ENCODE data around the gene PRKAB1.
"Not testable (repeated sequence)": the region's sequence is repeated elsewhere in the genome, so short reads cannot be mapped to it uniquely, and the experiment has no call there.

Gene PRKAB1

GRCh38 chr12:119642986-119643385, 24.9 kb upstream of the PRKAB1 start:
- TF ChIP-seq CTCF (IDR thresholded peaks at IDR 0.05): no peak
- Histone ChIP-seq H3K36me3 (no peaks in the 10 kb centered on the region), H3K9me3 (no peaks in the 10 kb centered on the region), H3K27me3 (peaks cover 4% of the 10 kb centered on the region), H3K4me3 (ENCODE audit: low read depth in 1 of 2, low read length in 1 of 2) (no peak overlapping the region), H3K27ac (no peak overlapping the region), H3K4me1 (ENCODE audit: control insufficient read depth in 1 of 2, insufficient read depth in 1 of 2, low read depth in 1 of 2, low read length in 1 of 2) (no peaks in the 10 kb centered on the region)

GRCh38 chr12:119644930-119645329, 23.0 kb upstream of the PRKAB1 start:
- Histone ChIP-seq H3K36me3 (no peaks in the 10 kb centered on the region), H3K27me3 (peaks cover 3% of the 10 kb centered on the region), H3K4me3 (ENCODE audit: low read depth in 1 of 2, low read length in 1 of 2) (no peak overlapping the region), H3K27ac (no peak overlapping the region), H3K4me1 (ENCODE audit: control insufficient read depth in 1 of 2, insufficient read depth in 1 of 2, low read depth in 1 of 2, low read length in 1 of 2) (no peaks in the 10 kb centered on the region), H3K9me3 (no peaks in the 10 kb centered on the region)
- TF ChIP-seq CTCF (IDR thresholded peaks at IDR 0.05): no peak

GRCh38 chr12:119645535-119646059, 22.3 kb upstream of the PRKAB1 start:
- H3K9me3 ChIP-seq: no peaks in the 10 kb centered on the region
- no peaks in the 10 kb centered on the region for H3K4me1 ChIP-seq (ENCODE audit: control insufficient read depth in 1 of 2, insufficient read depth in 1 of 2, low read depth in 1 of 2, low read length in 1 of 2)
- H3K36me3 ChIP-seq: no peaks in the 10 kb centered on the region
- no peak overlapping the region for H3K4me3 ChIP-seq (ENCODE audit: low read depth in 1 of 2, low read length in 1 of 2)
- no peak overlapping the region for H3K27ac ChIP-seq
- TF ChIP-seq CTCF (IDR thresholded peaks at IDR 0.05): no peak
- peaks cover 3% of the 10 kb centered on the region for H3K27me3 ChIP-seq

- no peaks in the 10 kb centered on the region for H3K9me3 ChIP-seq
- no peaks in the 10 kb centered on the region for H3K27me3 ChIP-seq
- TF ChIP-seq CTCF (IDR thresholded peaks at IDR 0.05): peak; percentile 50
- no peaks in the 10 kb centered on the region for H3K36me3 ChIP-seq
- no peaks in the 10 kb centered on the region for H3K4me1 ChIP-seq (ENCODE audit: control insufficient read depth in 1 of 2, insufficient read depth in 1 of 2, low read depth in 1 of 2, low read length in 1 of 2)
- no peak overlapping the region for H3K27ac ChIP-seq
- H3K4me3 ChIP-seq (ENCODE audit: low read depth in 1 of 2, low read length in 1 of 2): no peak overlapping the region
Measured at GRCh38 chr12:119649202-119649808, 18.6 kb upstream of the PRKAB1 start.

- Histone ChIP-seq H3K4me1 (ENCODE audit: control insufficient read depth in 1 of 2, insufficient read depth in 1 of 2, low read depth in 1 of 2, low read length in 1 of 2) (no peaks in the 10 kb centered on the region), H3K36me3 (no peaks in the 10 kb centered on the region), H3K4me3 (ENCODE audit: low read depth in 1 of 2, low read length in 1 of 2) (no peak overlapping the region), H3K27ac (no peak overlapping the region), H3K27me3 (no peaks in the 10 kb centered on the region), H3K9me3 (no peaks in the 10 kb centered on the region)
- TF ChIP-seq CTCF (IDR thresholded peaks at IDR 0.05): no peak
Measured at GRCh38 chr12:119652665-119653064, 15.3 kb upstream of the PRKAB1 start.

- H3K27ac ChIP-seq; H3K27me3 ChIP-seq; H3K4me1 ChIP-seq (ENCODE audit: control insufficient read depth in 1 of 2, insufficient read depth in 1 of 2, low read depth in 1 of 2, low read length in 1 of 2); H3K9me3 ChIP-seq; H3K36me3 ChIP-seq; H3K4me3 ChIP-seq (ENCODE audit: low read depth in 1 of 2, low read length in 1 of 2): not testable (repeated sequence)
Measured at GRCh38 chr12:119657001-119657400, 10.9 kb upstream of the PRKAB1 start.

- H3K27me3 ChIP-seq; H3K36me3 ChIP-seq; H3K4me1 ChIP-seq (ENCODE audit: control insufficient read depth in 1 of 2, insufficient read depth in 1 of 2, low read depth in 1 of 2, low read length in 1 of 2); H3K27ac ChIP-seq; H3K9me3 ChIP-seq; H3K4me3 ChIP-seq (ENCODE audit: low read depth in 1 of 2, low read length in 1 of 2): not testable (repeated sequence)
Measured at GRCh38 chr12:119658166-119658565, 9.8 kb upstream of the PRKAB1 start.

Data from neutrophil (primary cell).